Parathyroid adenoma (tissue), 2 donors: ENCODE measurements around the gene EPHA1.

ENCODE experiments used
- H2AFZ ChIP-seq: fragments of 300-600 bp; sonication (generic); one replicate; pipeline ENCODE4 v1.7.0; 2017; ENCODE audit warnings: antibody characterized with exemption, mild to moderate bottlenecking
- H3K27ac ChIP-seq: fragments of 300-600 bp; sonication (generic); one replicate; pipeline ENCODE4 v1.7.0; 2017
- H3K27me3 ChIP-seq: fragments of 300-600 bp; sonication (generic); one replicate; pipeline ENCODE4 v1.7.0; 2017; ENCODE audit warnings: low read length; ENCODE audit not compliant: control insufficient read depth, insufficient read depth
- H3K36me3 ChIP-seq: fragments of 300-600 bp; sonication (generic); one replicate; pipeline ENCODE4 v1.7.0; 2017; ENCODE audit warnings: low read length; ENCODE audit not compliant: control insufficient read depth, insufficient read depth
- H3K4me1 ChIP-seq: fragments of 300-600 bp; sonication (generic); one replicate; pipeline ENCODE4 v1.7.0; 2017; ENCODE audit warnings: control low read depth
- H3K4me2 ChIP-seq: fragments of 300-600 bp; sonication (generic); one replicate; pipeline ENCODE4 v1.7.0; 2017; ENCODE audit warnings: low read length
- H3K4me3 ChIP-seq: fragments of 300-600 bp; sonication (generic); one replicate; pipeline ENCODE4 v1.7.0; 2017; ENCODE audit warnings: low read depth, low read length
- H3K79me2 ChIP-seq: fragments of 300-600 bp; sonication (generic); one replicate; pipeline ENCODE4 v1.7.0; 2017; ENCODE audit warnings: control low read depth
- H3K9ac ChIP-seq: fragments of 300-600 bp; sonication (generic); one replicate; pipeline ENCODE4 v1.7.0; 2017; ENCODE audit warnings: mild to moderate bottlenecking
- H3K9me3 ChIP-seq: fragments of 300-600 bp; sonication (generic); one replicate; pipeline ENCODE4 v1.7.0; 2017; ENCODE audit warnings: low read length; ENCODE audit not compliant: control insufficient read depth
- CTCF ChIP-seq: fragments of 300-600 bp; sonication (generic); IDR thresholded peaks from one replicate; pipeline ENCODE4 v1.7.0; 2017; ENCODE audit warnings: antibody characterized with exemption, mild to moderate bottlenecking
- donor health status: primary hyperparathyroidism.

EPHA1 gene

GRCh38 chr7:143384148-143384547 lies 24.5 kb downstream of the EPHA1 start:
- Histone ChIP-seq H3K27me3 (no peaks in the 10 kb centered on the region), H3K4me3 (peak overlapping the region; percentile 89), H3K79me2 (peaks cover 5% of the 10 kb centered on the region), H3K27ac (peak overlapping the region; percentile 27), H3K4me1 (peaks cover 22% of the 10 kb centered on the region), H3K4me2 (peak overlapping the region; percentile 76), H3K9ac (no peak overlapping the region), H2AFZ (no peak overlapping the region), H3K9me3 (no peaks in the 10 kb centered on the region), H3K36me3 (no peaks in the 10 kb centered on the region)
- TF ChIP-seq CTCF: no peak

GRCh38 chr7:143383642-143383957 lies 25.1 kb downstream of the EPHA1 start:
- no peak for TF ChIP-seq CTCF
- H3K27ac ChIP-seq: peak overlapping the region; percentile 27
- no peak overlapping the region for H2AFZ ChIP-seq
- H3K4me2 ChIP-seq: peak overlapping the region; percentile 76
- H3K79me2 ChIP-seq: peaks cover 5% of the 10 kb centered on the region
- H3K27me3 ChIP-seq: no peaks in the 10 kb centered on the region
- peaks cover 22% of the 10 kb centered on the region for H3K4me1 ChIP-seq
- H3K9ac ChIP-seq: no peak overlapping the region
- H3K4me3 ChIP-seq: peak overlapping the region; percentile 89
- H3K9me3 ChIP-seq: no peaks in the 10 kb centered on the region
- H3K36me3 ChIP-seq: no peaks in the 10 kb centered on the region

- Histone ChIP-seq H3K79me2 (peaks cover 5% of the 10 kb centered on the region), H3K4me3 (peak overlapping the region; percentile 89), H3K9ac (no peak overlapping the region), H3K4me1 (peaks cover 22% of the 10 kb centered on the region), H3K36me3 (no peaks in the 10 kb centered on the region), H3K27ac (peak overlapping the region; percentile 87), H2AFZ (no peak overlapping the region), H3K27me3 (no peaks in the 10 kb centered on the region), H3K4me2 (peak overlapping the region; percentile 76), H3K9me3 (no peaks in the 10 kb centered on the region)
- no peak for TF ChIP-seq CTCF
Observed at GRCh38 chr7:143382791-143383641, 25.6 kb downstream of the EPHA1 start.

GRCh38 chr7:143382126-143382790 lies 26.4 kb downstream of the EPHA1 start:
- Histone ChIP-seq H3K4me2 (peak overlapping the region; percentile 76), H3K9me3 (no peaks in the 10 kb centered on the region), H3K27me3 (no peaks in the 10 kb centered on the region), H2AFZ (peak overlapping the region; percentile 72), H3K36me3 (no peaks in the 10 kb centered on the region), H3K27ac (peak overlapping the region; percentile 87), H3K4me1 (peaks cover 22% of the 10 kb centered on the region), H3K79me2 (peaks cover 5% of the 10 kb centered on the region), H3K4me3 (peak overlapping the region; percentile 89), H3K9ac (peak overlapping the region; percentile 99)
- no peak for TF ChIP-seq CTCF
